ENCODE measurements around the gene ELL. TPM values are rescaled to one million over a fixed set of nuclear protein-coding genes. Genes with fewer than 3 reads are reported as not detected.
A peak's percentile ranks its signal among the peaks of the same experiment; 100 is the strongest.

Gene ELL
- total RNA-seq, 1 experiment from 2014 or later, result 12.8 TPM

DNA sequence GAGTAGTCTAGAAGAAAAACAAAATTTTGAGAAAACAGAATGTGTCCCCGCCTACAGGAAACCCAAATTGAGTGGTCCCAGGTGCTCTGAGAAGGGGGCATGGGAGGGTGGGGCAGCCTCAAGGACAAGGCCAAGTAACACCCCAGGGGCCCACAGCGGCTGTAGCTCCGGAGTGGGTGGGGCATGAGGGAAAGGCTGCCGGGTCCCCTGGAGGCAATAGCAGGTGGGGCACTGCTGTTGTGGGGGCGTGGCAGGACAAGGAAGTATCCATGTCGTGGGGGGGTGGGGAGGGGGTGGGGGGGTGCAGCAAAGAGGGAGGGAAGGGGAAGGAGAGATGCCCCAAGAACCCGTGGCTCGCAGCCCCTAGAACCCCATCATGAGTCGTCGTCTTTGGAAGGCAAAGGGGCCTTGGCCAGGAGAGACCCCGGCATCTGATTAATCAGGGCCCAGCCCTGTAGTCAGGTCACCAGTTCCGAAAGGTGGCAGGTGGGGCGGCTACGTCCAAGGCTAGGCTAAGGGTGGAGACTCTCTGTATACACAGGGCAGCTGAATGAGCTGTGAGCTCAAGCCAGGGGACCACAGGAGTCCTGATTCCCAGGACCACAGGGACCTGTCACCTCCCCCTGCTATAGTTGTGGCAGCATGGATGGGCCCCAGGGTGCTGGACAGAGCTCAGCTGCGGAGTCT, 76.5 kb downstream of the ELL start:
- no peak for DNase-seq (ENCODE audit: low read depth)

DNA sequence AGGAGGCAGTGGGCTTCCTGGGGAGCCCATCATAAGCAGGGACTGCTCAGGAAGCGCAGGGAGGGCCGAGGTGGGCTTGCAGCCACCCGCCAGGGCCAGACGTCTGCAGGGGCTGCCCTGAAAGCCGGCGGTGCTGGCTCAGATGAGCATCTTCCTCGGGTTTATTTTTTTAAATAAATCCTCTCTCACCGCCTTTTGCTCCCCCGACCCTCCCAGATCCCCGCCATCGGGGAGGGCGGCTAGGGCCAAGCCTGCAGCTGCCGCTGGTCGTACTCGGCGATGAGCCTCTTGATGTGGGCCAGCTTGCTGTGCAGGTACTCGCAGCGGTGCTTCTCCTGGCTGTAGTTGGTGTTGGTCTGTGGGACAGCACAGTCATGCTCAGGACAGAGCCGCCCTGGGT, 77.4 kb downstream of the ELL start:
- DNase-seq (ENCODE audit: low read depth), result no peak

- no peak for DNase-seq (ENCODE audit: low read depth)
Observed at GRCh38 chr19:18443831-18444230, 78.0 kb downstream of the ELL start.

DNA sequence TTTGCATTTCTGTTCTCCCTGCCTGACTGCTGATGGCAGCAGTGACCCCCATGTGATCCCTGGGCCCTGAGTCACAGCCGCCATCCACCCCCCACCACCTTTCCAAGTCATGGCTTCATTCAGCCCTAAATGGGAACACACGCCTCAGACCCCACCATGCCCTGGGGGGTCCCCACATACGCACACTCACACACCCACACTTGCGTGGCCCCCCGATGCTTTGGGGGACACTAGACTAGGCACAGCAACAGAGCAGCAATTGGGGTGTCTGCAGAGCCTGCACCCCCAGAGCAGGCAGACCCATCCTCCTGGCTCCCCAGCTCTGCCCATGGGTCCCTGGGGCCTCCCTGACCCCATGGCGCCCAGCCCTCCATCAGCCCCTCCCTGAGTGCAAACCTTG, 78.5 kb downstream of the ELL start:
- no peak for DNase-seq (ENCODE audit: low read depth)

DNA sequence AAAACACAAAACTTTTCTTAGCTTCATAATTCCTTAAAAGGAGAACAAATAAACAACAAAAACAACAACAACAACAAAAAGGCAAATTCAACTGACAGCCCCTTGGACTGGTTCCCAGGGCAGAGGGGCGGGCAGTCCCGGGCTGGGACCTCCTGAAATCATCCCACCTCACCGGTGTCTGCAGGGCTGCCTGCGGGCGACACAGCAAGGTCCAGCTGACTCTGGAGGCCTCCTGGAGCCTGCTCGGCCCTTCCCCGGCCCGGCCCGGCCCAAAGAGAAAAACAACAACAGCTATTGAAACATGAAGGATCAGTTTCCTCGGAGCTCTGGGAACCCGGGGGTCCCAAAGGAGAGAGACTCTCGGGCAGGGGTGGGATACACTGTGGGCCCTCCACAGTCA, 78.9 kb downstream of the ELL start:
- DNase-seq (ENCODE audit: low read depth), result no peak

DNA sequence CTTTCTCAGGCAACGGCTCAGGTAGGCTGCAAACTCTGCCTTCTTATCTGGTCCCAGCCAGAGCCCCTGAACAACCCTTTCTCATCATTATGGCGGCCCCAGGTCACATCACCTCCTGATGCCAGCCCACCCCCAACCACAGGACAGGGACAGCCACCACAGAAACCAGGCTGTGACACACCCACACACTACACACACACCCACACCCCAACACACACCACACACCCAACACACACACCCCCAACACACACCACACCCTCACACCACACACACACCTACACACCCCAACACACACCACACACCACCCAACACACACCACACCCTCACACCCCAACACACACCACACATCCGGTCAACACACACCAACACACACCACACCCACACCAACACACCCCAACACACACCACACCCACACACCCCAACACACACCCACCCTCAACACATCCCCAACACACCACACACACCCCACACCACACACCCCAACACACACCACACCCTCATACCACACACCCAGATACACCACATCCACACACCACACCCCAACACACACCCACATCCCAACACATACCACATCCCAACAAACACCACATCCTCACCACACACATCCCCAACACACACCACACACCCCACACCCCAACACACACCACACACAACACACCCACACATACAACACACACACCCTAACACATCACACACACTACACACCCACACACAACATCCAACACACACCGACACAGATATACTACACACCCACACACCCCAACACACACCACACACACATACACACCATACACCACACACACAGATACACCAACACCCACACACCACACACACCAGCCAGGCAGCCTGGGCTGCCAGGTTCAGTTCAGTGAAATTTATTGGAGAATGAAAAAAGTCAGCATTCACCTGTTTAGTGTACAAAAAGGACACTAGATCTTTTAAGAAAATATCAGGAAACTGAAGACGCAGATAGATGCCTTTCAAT, 79.8 kb downstream of the ELL start:
- no peak for DNase-seq (ENCODE audit: low read depth)

DNA sequence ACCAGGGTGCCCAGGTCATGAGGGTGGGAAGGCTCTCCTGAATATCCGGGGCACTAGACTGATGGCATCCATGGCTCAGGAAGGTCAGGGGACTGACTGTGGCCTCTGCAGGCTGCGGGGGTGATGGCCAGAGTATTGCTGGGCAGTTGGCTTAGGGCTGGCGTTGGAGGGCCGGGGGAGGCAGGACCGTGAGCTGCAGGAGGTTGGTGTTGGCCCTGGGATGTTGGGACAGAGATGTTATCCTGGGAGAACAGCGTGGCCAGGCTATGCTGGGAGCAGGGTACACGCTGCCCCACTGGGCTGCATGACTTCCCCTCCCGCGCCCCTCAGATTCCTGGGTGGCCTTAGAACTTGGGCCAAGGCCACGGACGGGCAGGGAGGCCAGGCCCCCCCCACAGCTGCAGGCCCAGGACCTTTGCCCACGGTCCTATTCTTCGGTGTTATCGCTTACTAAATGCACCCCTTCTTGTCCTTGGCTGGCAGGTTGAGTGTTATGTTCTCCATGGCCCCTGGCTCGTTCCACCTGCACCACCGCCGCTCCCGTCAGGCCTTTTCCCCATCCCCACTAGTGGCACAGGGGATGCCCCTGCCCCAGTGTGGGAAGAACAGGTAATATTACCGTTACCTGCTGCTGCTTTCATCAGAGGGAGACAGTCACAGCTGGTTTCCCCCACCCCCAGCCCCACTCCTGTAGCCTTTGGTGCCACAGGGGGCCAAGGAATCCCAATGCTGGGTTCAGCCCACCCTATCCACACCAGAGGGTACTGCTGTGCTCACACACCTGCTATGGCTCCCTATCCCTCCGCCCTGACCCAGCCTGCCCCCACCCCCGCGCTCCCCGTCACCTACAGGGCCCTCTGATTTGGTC, 80.7 kb downstream of the ELL start:
- no peak for DNase-seq (ENCODE audit: low read depth)

GRCh38 chr19:18440415-18440877, 81.4 kb downstream of the ELL start:
- no peak for DNase-seq (ENCODE audit: low read depth)

GRCh38 chr19:18439910-18440237, 82.0 kb downstream of the ELL start:
- DNase-seq (ENCODE audit: low read depth), result no peak

DNA sequence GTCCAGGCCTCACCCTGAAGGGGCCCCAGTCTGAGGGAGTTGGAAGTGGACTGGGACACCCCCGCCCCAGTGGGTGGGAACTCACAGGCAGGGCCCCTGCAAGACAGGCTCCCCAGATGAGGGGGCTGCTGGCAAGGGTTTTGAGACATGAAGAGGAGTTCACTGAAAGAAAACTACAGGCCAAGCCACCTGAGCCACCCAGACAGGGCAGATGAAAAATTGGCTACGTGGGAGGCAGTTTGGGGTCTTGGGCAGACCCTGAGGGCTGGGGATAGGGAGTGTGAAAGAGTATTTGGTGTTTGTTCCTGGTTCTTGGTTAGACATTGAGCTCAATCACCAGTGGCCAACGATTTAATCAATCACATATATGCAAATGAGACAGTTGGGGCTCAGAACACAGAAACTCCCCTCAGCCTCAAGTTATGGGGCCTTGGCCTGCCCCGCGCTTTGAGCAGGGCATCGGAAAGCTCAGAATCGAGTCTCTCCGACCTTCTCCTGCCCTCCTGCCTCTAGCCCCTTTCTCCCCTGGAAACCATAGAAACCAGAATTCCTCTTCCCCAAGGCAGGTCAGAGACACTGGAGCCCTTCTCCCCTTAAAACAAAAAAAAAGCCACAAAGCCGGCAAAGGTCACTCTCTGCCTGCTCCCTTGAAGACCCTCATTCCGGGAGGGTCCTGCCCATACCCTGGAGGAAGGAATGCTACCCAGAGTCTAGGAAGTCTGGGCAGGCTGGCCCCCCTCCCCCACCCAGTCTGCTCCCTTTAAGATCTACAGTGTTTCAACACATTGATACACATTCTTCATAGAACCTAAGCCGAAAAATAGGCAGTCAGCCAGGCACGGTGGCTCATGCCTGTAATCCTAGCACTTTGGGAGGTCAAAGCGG, 82.6 kb downstream of the ELL start:
- DNase-seq (ENCODE audit: low read depth), result peak; percentile 60

DNA sequence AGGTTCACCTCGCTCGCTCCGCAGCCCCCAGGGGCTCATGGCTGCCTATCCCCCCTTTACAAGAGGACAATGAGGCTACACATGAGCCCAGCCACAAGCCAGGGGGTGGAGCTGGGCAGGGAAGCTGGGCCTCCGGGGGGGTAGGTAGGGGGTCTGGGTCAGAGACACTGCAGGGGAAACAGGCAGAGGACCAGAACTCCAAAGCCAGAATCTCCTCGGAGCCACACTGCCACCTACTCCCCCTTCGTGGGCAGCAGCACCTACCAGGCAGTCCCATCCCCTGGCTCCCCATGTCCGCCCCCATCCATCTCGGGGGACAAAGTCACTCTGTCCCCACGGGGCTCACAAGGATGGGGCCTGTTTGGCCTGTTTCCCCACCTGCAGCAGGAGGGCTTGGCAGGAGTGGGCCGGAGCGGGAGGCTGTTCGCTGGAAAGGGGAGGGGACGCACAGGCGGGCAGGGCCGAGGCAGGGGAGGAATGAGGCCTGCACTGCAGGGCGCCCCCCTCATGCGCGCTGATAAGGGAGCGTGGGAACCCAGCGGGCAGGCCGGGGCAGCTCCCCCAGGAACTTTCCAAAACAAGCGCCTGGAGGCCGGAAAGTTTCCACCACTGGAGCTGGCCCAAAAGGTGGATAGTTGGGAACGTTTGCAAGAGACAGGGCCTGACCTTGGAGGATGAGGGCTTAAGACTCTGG, 83.4 kb downstream of the ELL start:
- DNase-seq (ENCODE audit: low read depth), result peak; percentile 69

- DNase-seq (ENCODE audit: low read depth), result peak; percentile 56
Observed at GRCh38 chr19:18437491-18438330, 84.2 kb downstream of the ELL start, which contains the start of gene ISYNA1. ISYNA1 (minus strand) TSS chr19:18438133; CDS start chr19:18437979, 154 bp downstream.

GRCh38 chr19:18436671-18437490, 85.0 kb downstream of the ELL start:
- peak; percentile 87 for DNase-seq (ENCODE audit: low read depth)

DNA sequence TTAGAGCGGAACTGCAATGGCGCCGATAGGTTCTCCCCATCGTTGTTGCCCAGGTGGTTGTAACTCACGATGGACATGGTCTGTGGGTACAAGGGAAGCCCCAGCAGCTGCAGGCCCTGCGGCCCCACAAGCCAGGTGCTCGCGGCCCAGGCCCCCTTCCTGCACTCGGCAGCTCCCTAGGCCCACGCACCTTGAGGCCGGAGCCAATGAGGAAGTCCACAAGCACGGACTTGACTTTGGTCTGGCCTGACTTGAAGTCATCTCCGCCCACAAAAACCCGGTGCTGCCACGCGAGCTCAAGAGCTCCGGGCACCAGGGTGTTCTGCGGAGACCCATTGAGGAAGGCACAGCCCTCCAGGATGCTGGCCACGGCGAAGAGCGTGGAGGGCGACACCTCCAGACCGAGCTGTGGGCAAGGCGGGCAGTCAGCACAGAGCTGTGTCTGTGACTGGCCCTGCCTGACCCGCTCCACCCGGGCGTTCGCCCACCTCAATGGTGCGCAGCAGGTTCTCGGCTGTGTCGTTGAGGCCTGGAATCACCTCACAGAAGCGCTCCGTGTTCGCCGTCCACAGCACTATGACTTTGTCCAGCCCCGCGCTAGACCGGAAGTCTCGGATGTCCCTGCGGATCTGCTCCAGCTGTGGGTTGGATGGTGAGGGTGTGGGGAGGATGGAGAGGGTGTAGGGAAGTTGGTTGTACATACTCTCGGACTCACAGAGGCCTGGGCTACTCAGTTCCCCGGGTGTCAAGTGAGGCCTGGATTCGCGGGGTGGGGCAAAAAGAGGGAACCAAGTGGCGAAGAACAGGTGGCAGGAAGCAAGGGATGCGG, 85.8 kb downstream of the ELL start:
- DNase-seq (ENCODE audit: low read depth), result no peak

GRCh38 chr19:18435178-18435841, 86.6 kb downstream of the ELL start:
- no peak for DNase-seq (ENCODE audit: low read depth)

DNA sequence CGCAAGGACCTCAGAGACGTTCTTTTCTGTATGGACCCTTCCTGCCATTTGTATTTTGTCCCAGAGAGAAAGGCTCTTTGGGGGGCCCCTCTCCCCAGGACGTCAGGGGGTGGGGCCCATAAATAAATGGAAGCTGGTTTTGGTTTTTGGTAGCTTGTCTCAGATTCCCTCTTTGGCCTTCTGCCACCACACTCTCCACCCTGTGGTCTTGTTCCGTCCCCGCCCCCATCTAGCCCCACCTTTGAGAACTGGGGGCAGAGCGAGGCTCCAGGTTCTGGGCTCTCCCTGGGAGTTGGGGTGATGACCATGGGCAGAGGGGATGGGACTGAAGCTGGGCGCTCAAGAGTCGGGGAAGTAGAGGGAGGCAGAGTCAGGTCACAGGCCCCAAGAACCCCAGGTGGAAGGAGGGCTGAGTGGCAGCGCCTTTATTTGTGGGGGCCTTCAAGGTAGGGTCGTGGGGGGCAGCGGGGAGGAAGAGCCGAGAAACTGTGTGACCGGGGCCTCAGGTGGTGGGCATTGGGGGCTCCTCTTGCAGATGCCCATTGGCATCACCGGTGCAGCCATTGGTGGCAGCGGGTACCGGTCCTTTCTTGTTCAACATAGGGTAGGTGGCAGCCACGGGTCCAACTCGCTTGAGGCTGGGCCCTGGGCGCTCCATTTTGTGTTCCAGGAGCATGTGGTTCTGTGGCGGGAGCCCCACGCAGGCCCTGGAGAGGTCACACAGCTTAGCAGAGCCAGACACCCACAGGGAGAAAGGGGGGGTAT, 87.3 kb downstream of the ELL start:
- DNase-seq (ENCODE audit: low read depth), result no peak
